Body of pancreas (tissue), 4 donors: ENCODE data around the gene ARHGAP30. TPM values are rescaled to one million over a fixed set of nuclear protein-coding genes. Genes with fewer than 3 reads are reported as not detected.

Experiments used
- ATAC-seq: fragments of 150-250 bp; one replicate; pipeline ENCODE4 v1.9.1; 2016
- DNase-seq, 4 donors: peaks; one replicate each; pipeline ENCODE4 v3.0.0-alpha.2; 2019
- H3K27ac ChIP-seq, 4 donors: fragments of 200-600 bp; sonication (generic); 1 replicate in 3 of 4; 2 replicates in 1 of 4; pipeline versions ENCODE4 v1.5.1 to v1.6.1; 2016 to 2019; ENCODE audit warnings: mild to moderate bottlenecking in 1 of 4, mixed read lengths in 1 of 4, moderate library complexity in 1 of 4
- H3K27me3 ChIP-seq, 2 donors: fragments of 200-600 bp; sonication (generic); one replicate each; pipeline ENCODE4 v1.6.0; 2016; ENCODE audit warnings: mild to moderate bottlenecking in 1 of 2
- H3K36me3 ChIP-seq, 2 donors: fragments of 200-600 bp; sonication (generic); replicated peaks in 1 of 2; 2 replicates each; pipeline ENCODE4 v1.5.1; 2016; ENCODE audit warnings: low read depth in 2 of 2; ENCODE audit not compliant: insufficient read depth in 1 of 2
- H3K4me1 ChIP-seq: fragments of 200-600 bp; sonication (generic); one replicate; pipeline ENCODE4 v1.6.0; 2016
- H3K4me3 ChIP-seq, 2 donors: fragments of 200-600 bp; sonication (generic); 1 replicate in 1 of 2; 2 replicates in 1 of 2; pipeline ENCODE4 v1.5.1; 2016 to 2019
- H3K9me3 ChIP-seq, 3 donors: fragments of 200-600 bp; sonication (generic); 1 replicate in 2 of 3; 2 replicates in 1 of 3; pipeline ENCODE4 v1.5.1; 2016
- CTCF ChIP-seq, 7 experiments: fragments of 450-650 bp in 4 of 7; fragments of 200-600 bp in 3 of 7; sonication (generic) in 3 of 7; IDR thresholded peaks; one replicate each; pipeline ENCODE4 v1.5.1; 2016 to 2019; ENCODE audit warnings: antibody characterized with exemption in 7 of 7
- POLR2A ChIP-seq, 3 donors: fragments of 450-650 bp; IDR thresholded peaks; one replicate each; pipeline ENCODE4 v1.6.1; 2016; ENCODE audit warnings: antibody characterized with exemption in 3 of 3, mild to moderate bottlenecking in 2 of 3
- WGBS, 2 donors: methylation state at CpG; one replicate each; pipeline ENCODE4 v1.1.5; 2017; 5-methylcytosine and 5-hydroxymethylcytosine counted together
- intact Hi-C: fragments of 100-400 bp; cut with DNase I; formaldehyde crosslinking; loops from one replicate; pipeline ENCODE4 v1.15.1; 2023
- total RNA-seq, 2 donors: library from RNA; depleted of rRNA; stranded (reverse); fragments of >200 nt; gene quantifications; one replicate each; pipeline ENCODE4 v1.1.0, GENCODE V29; 2016

Gene ARHGAP30
- total RNA-seq, 2 donors from 2014 or later: 3.1 to 4.9 TPM

DNA sequence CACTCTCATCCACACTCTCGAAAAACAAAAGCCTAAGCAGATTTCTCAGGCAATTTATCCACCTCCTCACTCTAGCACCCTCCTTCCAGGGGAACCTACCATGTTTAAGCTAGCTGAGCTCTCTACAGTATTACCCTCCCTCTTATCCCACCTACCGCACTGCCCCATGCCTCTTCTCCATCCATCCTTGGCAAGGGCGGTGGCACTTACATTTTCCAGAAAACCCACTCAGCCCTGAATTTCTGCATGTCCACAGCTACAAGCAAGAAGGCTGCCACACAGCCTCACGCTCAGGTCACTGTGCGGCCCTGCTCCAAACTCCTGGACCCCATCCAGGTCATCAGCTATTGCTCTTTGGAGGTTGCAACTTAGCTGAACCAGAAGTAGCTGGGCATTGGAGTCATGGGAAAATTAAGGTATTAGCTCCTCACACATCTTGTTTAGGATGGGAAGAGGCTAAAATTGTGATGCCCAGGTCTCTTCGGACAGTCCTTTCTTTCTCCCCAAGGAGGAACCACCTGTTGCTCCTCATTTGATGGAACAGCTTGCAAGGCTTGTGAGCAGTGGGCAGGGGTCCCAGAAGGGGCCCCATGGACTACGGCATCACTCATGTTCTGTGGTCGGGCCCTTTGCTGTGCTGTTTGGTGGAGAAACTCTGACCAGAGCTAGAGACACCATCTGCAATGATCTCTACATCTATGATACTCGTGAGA is 29.6 kb upstream of the ARHGAP30 start:
- intact Hi-C loops: loop anchor here (10.0 kb wide), 2 partner anchors 104 to 264 kb away; no protein-coding TSS in a partner anchor
- DNase-seq: no peak
- no peaks in the 10 kb centered on the region for H3K9me3 ChIP-seq
- no peak for ATAC-seq
- WGBS, 2 donors: 49 to 57% methylated on average over 9 of the region's 9 CpGs
- peaks cover 20% of the 10 kb centered on the region for H3K4me1 ChIP-seq
- H3K36me3 ChIP-seq: peaks cover 0 to 3% of the 10 kb centered on the region in 2 donors
- H3K27ac ChIP-seq: peak overlapping the region in 1 of 4 donors; percentile 73
- TF ChIP-seq CTCF (IDR thresholded peaks at IDR 0.05) (no peak), POLR2A (IDR thresholded peaks at IDR 0.05) (no peak)
- no peak overlapping the region for H3K4me3 ChIP-seq
- no peaks in the 10 kb centered on the region for H3K27me3 ChIP-seq

DNA sequence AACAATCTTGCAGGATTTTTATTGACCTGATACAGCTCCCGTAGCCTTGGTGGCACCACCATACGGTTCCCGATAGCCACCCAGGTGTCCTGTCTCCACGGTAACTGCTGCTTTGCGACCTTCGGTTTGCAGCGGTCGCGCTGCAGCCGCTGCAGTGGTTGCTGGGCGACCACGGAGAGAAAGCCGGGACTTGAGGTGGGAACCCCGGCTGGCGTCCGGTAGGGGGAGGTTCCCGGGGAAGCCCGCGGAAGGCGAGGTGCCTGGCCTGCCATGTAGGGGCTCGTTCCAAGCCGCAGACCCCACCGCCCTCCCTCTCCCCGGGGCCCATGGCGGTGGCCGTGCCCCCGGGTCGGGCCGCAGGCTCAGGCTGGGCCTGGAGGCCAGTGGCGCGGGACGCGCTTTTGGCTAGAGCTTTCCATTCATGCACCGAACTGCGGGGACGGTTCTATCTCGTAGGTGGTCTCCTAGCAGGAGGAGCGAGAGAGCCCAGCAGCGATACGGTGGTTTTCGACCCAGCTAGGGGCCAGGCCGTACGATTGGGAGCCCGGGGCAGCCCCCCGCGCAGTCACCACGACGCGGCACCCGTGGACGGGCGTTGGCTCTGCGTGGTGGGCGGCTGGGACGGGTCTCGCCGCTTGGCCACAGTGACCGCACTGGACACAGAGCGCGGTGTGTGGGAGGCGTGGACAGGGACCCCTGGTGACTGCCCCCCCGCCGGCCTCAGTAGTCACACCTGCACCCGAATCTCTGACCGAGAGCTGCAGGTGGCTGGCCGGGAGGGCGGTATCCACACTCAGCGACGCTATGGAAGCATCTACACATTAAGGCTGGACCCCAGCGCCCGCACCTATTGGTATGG is 28.7 kb upstream of the ARHGAP30 start, which contains the start of gene KLHDC9:
Gene KLHDC9 (plus strand): TSS at position 152 of the 859 bp plus-strand sequence. CDS start 175 bp downstream, at position 327.
- Histone ChIP-seq H3K27me3 (no peaks in the 10 kb centered on the region), H3K4me1 (peaks cover 20% of the 10 kb centered on the region), H3K4me3 (peak within 1 kb of the TSS; percentile 64 to 68), H3K27ac (peak within 1 kb of the TSS; percentile 46 to 87 (median 64)), H3K9me3 (no peaks in the 10 kb centered on the region), H3K36me3 (peaks cover 0 to 3% of the 10 kb centered on the region in 2 donors)
- WGBS, 2 donors: 3 to 8% methylated on average over 7 to 71 of the region's 71 CpGs
- peak; percentile 96 for ATAC-seq
- peak; percentile 90 to 95 (median 94) for DNase-seq
- intact Hi-C loops: loop anchor here (10.0 kb wide), 2 partner anchors 104 to 264 kb away; no protein-coding TSS in a partner anchor
- TF ChIP-seq POLR2A (IDR thresholded peaks at IDR 0.05) (peak in 2 of 3 donors; percentile 40 to 45), CTCF (IDR thresholded peaks at IDR 0.05) (peak in 4 of 7 experiments; percentile 18 to 55 (median 48))

- H3K27ac ChIP-seq: peak overlapping the region in 2 of 4 donors; percentile 41 to 73
- TF ChIP-seq POLR2A (IDR thresholded peaks at IDR 0.05) (no peak), CTCF (IDR thresholded peaks at IDR 0.05) (no peak)
- WGBS, 2 donors: 33 to 57% methylated on average over 1 of the region's 1 CpG
- H3K36me3 ChIP-seq: peaks cover 0 to 1% of the 10 kb centered on the region in 2 donors
- no peak overlapping the region for H3K4me3 ChIP-seq
- no peaks in the 10 kb centered on the region for H3K9me3 ChIP-seq
- DNase-seq: peak in 1 of 4 donors; percentile 47
- no peak for ATAC-seq
- H3K27me3 ChIP-seq: no peaks in the 10 kb centered on the region
- intact Hi-C loops: loop anchor here (10.0 kb wide), 2 partner anchors 102 to 262 kb away; no protein-coding TSS in a partner anchor
- H3K4me1 ChIP-seq: peaks cover 20% of the 10 kb centered on the region
These were observed 26.8 kb upstream of the ARHGAP30 start for GRCh38 chr1:161096530-161096929.

DNA sequence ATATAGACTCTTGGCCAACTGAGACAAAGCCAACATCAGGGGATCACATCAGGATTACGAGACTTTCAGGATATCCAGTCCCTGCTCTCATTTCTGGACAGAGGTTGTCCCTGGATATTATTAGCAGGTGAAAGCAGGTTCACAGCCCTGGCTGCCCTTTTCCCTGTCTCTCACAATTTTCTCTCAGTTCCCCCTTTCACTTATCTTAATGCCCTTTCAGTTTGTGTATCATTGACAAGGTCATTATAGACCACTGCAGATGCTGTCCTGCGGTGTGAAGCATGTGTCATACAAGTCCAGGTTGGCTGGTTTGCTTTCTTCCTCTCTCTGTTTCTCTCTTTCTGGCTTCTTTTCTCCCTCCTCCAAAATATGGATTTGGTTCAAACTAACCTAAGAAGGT is 26.3 kb upstream of the ARHGAP30 start:
- 72 to 80% methylated on average over 2 of the region's 2 CpGs for WGBS, 2 donors
- TF ChIP-seq POLR2A (IDR thresholded peaks at IDR 0.05) (no peak), CTCF (IDR thresholded peaks at IDR 0.05) (no peak)
- ATAC-seq: no peak

More for the DNA sequence above, 26.3 kb upstream of the ARHGAP30 start:
- Histone ChIP-seq H3K9me3 (no peaks in the 10 kb centered on the region), H3K4me3 (no peak overlapping the region), H3K27ac (no peak overlapping the region), H3K4me1 (peaks cover 20% of the 10 kb centered on the region), H3K27me3 (no peaks in the 10 kb centered on the region), H3K36me3 (peaks cover 0 to 1% of the 10 kb centered on the region in 2 donors)
- DNase-seq: no peak
- intact Hi-C loops: loop anchor here (10.0 kb wide), 2 partner anchors 101 to 261 kb away; no protein-coding TSS in a partner anchor
